BE2C (cell line): Measurements from ENCODE around the gene CRB2.

Experiments
- DNase-seq: peaks from one replicate; pipeline ENCODE4 v3.0.0-alpha.2; 2020
- H3K27me3 ChIP-seq: fragments of 250-450 bp; sonication (Bioruptor Pico); 2 replicates; pipeline ENCODE4 v1.5.1; 2020; ENCODE audit warnings: mild to moderate bottlenecking
- H3K36me3 ChIP-seq: fragments of 250-450 bp; sonication (Bioruptor Pico); 2 replicates; pipeline ENCODE4 v1.5.1; 2020; ENCODE audit warnings: mild to moderate bottlenecking
- H3K4me1 ChIP-seq: fragments of 250-450 bp; sonication (Bioruptor Pico); 2 replicates; pipeline ENCODE4 v1.5.1; 2020
- H3K4me3 ChIP-seq: 2 replicates; pipeline ENCODE4 v1.5.1; 2011; ENCODE audit warnings: low read depth, low read length
- H3K9me3 ChIP-seq: fragments of 250-450 bp; sonication (Bioruptor Pico); 2 replicates; pipeline ENCODE4 v1.5.1; 2020
- TF ChIP-seq, protein P1 (sequence below): IDR thresholded peaks from 2 replicates; pipeline ENCODE4 v1.5.1; 2012; ENCODE audit warnings: mild to moderate bottlenecking, low read depth, low read length

CRB2 gene

DNA sequence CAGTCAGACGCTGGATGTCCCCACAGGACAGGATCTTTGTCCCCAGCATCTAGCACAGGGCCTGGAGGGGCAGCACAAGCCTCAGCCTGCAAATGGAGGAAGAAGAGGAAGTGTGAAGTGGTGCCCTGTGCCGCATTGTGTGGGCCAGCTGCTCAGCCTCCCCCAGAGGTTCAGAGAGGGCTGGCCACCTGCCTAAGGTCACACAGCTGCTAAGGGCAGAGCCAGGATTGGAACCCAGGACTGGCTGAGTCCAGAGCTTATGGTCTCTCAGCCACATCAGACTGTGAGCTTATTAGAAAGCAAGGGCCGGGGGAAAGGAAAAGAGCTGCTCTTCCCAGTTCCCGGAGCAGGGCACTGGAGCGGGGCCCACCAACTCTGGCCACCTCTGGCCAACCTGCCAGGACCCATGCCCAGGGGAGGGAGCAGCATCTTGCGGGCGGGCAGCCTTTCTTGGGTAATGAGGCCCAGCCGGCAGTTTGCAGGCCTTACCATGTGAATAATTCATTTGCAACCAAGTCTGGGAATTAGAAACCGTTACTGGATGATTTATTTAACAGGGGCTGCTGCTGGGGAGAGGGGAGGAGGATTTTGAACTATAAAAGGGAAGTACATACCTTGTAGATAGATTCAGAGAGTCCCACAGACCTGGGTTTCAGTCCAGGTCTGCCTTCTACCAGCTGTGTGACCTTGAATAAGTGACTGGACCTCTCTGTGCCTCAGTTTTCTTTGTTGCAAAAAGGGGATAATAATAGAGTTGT lies 11.6 kb upstream of the CRB2 start:
- TF ChIP-seq, protein P1, sequence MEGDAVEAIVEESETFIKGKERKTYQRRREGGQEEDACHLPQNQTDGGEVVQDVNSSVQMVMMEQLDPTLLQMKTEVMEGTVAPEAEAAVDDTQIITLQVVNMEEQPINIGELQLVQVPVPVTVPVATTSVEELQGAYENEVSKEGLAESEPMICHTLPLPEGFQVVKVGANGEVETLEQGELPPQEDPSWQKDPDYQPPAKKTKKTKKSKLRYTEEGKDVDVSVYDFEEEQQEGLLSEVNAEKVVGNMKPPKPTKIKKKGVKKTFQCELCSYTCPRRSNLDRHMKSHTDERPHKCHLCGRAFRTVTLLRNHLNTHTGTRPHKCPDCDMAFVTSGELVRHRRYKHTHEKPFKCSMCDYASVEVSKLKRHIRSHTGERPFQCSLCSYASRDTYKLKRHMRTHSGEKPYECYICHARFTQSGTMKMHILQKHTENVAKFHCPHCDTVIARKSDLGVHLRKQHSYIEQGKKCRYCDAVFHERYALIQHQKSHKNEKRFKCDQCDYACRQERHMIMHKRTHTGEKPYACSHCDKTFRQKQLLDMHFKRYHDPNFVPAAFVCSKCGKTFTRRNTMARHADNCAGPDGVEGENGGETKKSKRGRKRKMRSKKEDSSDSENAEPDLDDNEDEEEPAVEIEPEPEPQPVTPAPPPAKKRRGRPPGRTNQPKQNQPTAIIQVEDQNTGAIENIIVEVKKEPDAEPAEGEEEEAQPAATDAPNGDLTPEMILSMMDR, result no peak
- Histone ChIP-seq H3K36me3 (no peaks in the 10 kb centered on the region), H3K4me1 (no peaks in the 10 kb centered on the region; the same call in 1 of the 2 replicates), H3K27me3 (no peaks in the 10 kb centered on the region), H3K4me3 (no peak overlapping the region), H3K9me3 (no peaks in the 10 kb centered on the region)
- no peak for DNase-seq

GRCh38 chr9:123345567-123345955 lies 10.4 kb upstream of the CRB2 start:
- DNase-seq, result no peak
- Histone ChIP-seq H3K4me3 (no peak overlapping the region), H3K9me3 (no peaks in the 10 kb centered on the region), H3K27me3 (no peaks in the 10 kb centered on the region), H3K4me1 (no peaks in the 10 kb centered on the region; the same call in 1 of the 2 replicates), H3K36me3 (no peaks in the 10 kb centered on the region)
- TF ChIP-seq, protein P1, result no peak

DNA sequence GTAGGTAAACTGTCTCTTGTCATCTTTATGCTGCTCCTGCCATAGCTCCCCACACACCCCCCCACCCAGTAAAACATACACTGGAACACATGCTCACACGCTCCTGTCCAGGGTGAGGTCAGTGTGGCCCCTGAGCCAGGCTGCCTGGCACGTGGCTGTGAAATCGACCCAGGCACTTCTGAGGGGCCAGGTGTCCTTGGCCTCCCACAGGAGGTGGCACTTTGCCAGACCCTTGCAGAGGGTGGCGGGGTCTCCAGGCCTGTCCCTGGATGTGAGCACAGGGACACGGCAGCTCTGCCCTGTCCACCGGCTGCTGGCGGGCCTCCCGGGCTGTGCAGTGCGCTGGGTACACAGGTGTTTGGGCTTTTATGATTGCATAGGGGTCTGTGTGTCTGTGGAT lies 10.0 kb upstream of the CRB2 start:
- peak; percentile 45 for DNase-seq

DNA sequence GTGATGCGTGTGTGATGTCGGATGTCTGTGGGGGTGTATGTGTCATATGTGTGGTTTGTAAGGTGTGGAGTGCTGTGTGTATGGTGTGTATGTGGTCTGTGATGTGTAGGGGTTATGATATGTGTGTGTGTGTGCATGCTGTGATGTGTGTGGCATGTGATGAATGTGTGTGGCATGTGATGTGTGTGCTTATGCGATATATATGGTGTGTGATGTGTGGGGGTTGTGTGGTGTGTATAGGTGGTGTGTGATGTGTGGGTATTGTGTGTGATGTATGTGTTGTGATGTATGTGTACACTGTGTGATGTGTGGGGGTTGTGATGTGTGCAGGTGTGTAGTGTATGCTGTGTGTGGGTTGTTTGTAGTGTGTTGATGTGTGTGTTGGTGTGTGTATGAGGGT lies 9.2 kb upstream of the CRB2 start:
- Histone ChIP-seq H3K4me1 (no peaks in the 10 kb centered on the region; the same call in 1 of the 2 replicates), H3K36me3 (no peaks in the 10 kb centered on the region), H3K4me3 (no peak overlapping the region), H3K27me3 (no peaks in the 10 kb centered on the region), H3K9me3 (no peaks in the 10 kb centered on the region)
- no peak for DNase-seq
- TF ChIP-seq, protein P1, result no peak

More for the DNA sequence above, 10.0 kb upstream of the CRB2 start:
- TF ChIP-seq, protein P1, result no peak
- H3K27me3 ChIP-seq, result no peaks in the 10 kb centered on the region
- H3K4me1 ChIP-seq, result no peaks in the 10 kb centered on the region; the same call in 1 of the 2 replicates
- no peaks in the 10 kb centered on the region for H3K9me3 ChIP-seq
- H3K36me3 ChIP-seq, result no peaks in the 10 kb centered on the region
- no peak overlapping the region for H3K4me3 ChIP-seq

DNA sequence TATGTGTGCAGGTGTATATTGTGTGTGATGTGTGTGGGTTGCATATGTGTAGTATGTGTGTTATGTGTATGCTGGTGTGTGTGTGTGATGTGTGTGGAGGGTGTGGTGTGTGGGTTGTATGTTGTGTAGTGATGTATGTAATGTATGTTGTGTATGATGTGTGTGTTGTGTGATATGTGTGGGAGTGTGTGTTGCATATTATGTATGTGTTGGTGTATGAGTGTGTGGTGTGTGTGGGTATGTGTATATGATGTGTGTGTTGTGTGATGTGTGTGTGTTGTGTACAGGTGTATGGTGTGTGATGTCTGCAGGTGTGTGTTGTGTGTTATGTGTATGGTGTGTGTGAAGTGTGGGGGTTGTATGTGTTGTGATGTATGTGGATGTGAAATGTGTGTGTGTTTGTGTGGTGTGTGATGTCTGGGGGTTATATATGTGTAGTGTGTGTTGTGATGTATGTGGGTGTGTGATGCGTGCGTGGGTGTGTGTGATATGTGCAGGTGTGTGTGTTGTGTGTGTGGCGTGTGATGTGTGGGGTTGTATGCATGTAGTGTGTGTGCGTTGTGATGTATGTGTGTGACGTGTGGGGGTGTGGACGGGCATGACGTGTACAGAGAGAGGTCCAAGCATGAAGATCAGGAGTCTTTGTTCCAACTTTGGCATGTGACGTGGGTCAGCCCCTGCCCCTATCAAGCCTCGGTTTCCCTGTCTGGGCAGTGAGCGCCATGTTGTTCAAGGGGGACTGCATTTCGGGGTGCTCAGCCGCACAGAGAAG lies 8.5 kb upstream of the CRB2 start:
- TF ChIP-seq, protein P1, result no peak

More for the DNA sequence above, 8.5 kb upstream of the CRB2 start:
- DNase-seq, result no peak
- H3K36me3 ChIP-seq, result no peaks in the 10 kb centered on the region
- peak overlapping the region; percentile 51 for H3K4me3 ChIP-seq
- no peaks in the 10 kb centered on the region for H3K9me3 ChIP-seq
- no peaks in the 10 kb centered on the region for H3K27me3 ChIP-seq
- H3K4me1 ChIP-seq, result no peaks in the 10 kb centered on the region
